Stimulated activated CD4-positive, alpha-beta T cell treated with anti-CD3 and anti-CD28 coated beads, Interleukin-1b, Interleukin-23, amount 100 ng/mL, for 4 hours (primary cell): ENCODE measurements around the gene PIP5K1B.

Experiments
- DNase-seq, 2 donors: peaks; one replicate each; pipeline ENCODE4 v3.0.0-alpha.2; 2020; ENCODE audit warnings: low read depth in 2 of 2

PIP5K1B gene

DNA sequence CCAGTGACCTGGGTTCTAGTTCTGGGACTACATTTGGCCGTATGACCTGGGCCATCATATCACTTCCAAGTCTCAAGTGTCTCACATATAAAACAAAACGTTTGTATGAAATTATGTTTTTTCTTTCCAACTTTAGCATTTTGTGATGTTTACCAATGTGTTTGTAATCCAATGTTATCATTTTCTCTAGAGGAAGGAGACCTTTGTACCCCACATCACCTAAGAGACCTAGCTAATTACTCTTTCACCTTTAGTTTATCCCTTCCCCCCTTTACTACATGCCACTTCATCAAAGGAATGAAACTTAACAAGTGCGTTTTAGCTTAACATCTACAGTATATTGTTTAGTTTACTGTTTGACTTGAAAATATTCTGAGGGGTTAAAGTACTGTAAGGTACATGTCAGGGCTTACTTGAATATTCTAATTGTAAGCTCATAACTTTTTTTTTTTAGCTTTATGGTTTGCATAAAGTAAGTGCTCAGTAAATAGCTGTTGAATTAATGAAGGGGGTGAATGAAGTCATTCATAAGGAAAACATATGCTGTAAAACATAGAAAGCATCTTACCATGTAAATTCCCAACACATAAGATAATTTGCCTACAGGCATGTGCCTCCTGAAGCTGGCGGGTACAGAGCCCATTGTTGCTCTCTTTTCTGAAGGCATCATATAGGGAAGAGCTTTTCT lies 2.9 kb downstream of the PIP5K1B start:
- no peak for DNase-seq

DNA sequence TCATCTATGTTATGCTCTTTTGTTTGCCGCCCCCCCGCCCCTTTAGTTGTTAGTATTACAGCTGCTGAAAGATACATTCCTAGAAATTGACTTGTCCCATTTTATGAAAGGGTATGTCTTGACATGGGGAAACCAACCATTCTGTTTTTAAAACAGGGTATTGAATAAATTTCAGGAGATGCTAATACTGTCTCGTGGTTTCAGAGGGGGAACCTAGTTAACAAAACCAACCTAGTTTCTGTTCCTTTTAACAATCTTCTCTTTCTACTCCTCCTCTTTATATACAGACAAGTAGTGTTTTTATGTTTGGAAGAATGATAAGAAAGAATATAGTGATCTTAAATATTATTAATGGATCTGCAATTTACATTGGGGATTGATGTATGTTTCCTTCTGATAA lies 3.5 kb downstream of the PIP5K1B start:
- DNase-seq, result no peak

DNA sequence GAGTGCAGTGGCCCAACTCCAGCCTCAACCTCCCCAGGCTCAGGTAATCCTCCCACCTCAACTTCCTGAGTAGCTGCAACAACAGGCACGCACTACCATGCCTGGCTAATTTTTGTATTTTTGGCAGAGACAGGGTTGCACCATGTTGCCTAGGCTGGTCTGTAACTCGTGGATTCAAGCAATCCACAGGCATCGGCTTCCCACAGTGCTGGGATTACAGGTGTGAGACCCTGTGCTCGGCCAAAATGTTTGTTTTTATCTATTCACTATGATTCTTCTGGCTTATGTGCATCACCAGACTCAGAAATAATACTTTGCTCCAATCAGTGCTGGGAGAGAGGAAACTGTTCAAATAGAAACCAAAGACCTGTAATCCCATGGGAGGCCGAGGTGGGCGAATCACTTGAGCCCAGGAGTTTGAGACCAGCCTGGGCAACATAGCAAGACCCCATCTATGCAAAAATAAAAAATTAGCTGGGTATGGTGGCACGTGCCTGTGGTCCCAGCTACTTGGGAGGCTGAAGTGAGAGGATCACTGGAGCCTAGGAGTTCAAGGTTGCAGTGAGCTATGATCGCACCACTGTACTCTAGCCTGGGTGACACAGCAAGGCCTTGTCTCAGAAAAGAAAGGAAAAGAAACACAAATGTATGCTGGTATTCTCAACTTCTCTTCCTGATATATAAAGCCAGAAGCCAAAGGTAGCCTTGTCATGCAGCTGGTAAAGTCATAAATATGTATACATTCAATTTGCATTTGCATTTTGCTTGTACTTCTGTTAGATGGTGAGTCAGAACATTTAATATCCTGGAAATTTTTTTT lies 4.5 kb downstream of the PIP5K1B start:
- no peak for DNase-seq

DNA sequence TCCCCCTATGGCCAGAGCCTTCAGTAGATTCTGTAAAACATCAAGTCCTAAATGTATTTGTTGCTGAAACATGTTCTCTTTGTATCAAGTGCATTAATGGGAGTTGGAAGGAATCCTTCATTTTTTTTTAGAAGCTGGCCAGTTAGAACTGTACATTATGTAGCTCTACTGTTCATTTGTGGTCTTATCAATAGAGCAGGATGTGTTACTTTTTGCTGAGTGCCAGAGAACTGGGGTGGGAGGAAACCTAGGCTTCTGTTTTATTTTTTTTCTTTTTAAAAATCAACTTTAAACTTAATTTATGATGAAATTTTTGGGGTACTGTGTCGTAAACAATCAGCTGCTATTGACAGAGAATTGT lies 5.1 kb downstream of the PIP5K1B start:
- no peak for DNase-seq

DNA sequence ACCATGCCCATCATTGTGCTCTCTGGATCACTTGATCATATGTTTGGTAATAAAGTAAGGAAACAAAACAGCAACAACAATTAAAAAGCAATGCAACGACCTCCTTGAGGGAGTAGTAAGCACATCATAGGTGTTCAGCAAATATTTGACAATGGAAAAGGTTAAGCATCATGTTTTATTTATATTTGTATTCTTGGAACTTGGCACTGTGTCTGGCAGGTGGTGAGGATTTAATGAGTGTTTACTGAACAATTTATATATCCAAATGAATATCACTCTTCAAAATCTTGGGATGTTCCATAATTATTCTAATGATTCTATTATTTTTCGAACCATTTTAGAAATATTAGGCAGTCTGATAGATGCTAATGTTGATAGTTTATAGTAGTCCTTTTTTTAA lies 6.2 kb downstream of the PIP5K1B start:
- DNase-seq, result no peak

DNA sequence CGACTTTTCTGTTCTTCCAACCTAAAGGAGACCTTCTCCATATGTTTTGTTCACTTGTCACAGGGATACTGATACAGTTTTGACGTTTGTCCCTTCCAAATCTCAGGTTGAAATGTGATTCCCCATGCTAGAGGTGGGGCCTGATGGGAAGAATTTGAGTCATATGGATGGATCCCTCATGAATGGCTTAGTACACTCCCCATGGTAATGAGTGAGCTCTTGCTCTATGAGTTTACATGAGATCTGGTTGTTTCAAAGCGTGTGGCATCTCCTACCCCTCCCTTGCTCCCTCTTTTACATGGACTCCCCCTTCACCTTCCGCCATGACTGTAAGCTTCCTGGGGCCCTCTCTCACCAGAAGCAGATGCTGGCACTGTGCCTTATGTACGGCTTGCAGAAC lies 6.9 kb downstream of the PIP5K1B start:
- DNase-seq, result no peak

DNA sequence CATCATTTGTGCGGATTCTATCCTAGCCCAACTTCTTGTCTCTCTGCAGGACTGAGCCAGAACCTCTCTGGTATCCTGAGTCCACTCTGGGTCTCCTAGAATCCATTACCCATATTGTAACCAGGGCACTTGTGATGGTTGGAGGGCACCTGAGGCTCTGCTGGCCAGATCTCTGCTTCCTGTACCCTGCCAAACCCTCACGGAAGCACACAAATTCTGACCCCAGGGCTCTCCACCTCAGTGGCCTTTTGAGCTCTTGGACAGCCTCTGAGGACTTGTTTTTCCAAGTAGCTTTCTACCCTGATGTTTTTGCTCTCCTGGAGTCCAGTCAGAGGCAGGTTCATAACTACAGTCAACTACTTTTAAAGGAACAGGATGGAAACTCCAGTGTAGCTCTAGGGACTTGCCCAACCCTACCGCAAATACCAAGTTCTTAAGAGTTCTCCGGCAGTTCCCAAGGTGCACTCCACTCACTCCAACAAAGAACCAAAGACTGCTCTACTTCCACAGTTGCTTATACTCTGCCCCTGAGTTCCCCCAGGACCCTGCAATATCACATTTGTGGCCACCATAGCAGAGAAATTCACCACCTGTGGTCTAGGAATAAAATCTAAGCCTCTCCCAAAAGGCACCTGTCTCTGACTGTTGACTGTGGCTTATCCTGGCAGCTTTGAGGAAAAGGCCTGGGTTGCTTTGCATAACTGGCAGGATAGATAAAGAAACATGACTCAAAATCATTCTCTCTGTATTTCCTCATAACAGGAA lies 9.6 kb downstream of the PIP5K1B start:
- DNase-seq, result no peak

DNA sequence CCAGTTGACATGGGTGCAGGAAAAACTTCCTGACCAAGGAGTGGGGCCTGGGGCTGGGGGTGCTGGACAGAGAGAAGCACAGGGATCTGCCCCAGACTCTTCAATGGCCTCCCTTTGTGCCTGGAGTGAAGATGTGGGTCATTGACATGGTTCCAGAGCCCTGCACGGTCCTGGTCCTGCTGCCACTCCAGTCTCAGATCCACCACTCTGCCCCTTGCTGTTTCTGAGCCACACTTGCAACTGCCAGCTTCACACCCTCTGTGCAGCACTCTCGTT lies 10.1 kb downstream of the PIP5K1B start:
- DNase-seq, result no peak

DNA sequence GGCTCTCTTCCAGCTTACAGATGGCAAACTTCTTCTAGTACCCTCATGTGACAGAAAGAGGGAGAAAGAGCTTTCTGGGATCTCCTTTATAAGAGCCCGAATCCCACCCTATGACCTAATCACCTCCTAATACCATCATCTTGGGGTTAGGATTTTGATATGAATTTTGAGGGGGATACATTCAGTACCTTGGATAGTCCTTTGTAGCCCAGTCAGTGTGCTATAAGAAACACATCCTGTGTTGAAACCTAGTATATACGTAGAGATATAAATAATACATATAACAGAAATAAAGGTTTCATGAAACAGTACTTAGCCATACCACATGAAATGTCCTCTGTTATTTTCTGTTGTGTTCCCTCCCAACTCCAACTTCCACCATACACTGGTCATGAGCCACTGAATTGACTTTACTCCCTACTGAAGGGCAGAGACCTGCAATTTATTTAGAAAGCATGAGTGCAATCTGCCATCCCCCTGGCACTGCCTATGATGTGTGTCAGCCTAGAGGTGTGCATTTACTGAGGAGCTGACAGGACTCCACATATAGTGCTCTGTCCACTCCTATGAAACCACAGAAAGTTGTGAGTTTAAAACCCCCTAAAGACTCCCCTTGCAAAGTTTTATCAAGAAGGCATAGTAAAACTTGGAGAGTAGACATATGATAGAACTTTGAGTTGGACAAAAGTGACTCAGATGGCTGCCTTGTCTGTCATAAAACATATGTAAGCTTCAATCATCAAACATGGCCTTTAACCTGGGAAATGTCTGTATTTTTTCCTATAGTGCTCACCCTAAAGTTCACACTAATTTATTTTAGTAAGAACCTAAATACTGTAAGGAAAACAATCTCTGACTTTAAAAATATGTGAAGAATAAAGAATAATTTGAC lies 12.8 kb downstream of the PIP5K1B start:
- no peak for DNase-seq

DNA sequence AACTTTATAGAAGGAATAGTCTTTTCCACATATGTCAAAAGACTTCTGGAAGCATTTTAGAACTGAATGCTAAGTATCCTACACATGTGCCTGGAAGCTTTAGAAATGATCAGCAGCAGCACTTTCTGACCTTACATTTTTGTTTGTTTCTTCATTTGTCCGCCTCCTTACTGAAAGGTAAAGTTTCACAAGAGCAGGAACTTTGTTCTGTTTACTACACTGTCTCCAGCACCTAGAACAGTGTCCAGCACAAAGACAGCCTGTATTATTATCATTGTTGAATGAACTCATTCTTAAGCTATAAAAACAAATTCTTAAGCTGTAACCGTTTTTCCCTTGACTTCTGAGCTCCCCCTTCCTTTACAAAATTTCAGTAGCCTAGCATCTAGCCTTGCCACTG lies 14.8 kb downstream of the PIP5K1B start:
- DNase-seq, result no peak

DNA sequence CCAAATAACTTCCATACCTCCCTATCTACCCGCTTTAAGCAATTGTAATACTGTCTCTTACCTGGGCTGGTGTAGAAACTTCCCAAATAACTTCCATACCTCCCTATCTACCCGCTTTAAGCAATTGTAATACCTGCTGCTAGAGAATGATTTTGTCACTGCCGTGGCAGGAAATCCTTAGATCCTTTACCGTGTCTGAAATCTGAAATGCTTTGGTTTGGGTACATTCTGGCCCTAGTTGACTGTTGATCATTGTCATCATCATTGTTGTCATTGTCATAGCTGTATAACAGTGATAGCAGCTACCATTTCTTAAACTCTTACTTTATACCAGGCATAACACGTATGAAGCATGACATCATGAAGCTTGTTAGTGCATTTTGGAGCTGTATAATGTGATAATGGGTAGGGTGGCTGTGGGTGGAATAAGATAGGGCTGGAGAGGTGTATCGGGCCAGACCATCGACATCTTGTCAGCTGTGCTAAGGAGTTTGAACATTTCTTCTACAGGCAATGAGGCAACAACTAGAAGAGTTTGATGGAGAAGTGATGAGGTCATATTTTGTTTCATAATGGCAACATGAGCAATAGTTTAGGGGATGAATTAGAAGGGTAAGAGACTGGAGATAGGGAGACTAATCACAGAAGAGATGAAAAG lies 15.7 kb downstream of the PIP5K1B start:
- no peak for DNase-seq

DNA sequence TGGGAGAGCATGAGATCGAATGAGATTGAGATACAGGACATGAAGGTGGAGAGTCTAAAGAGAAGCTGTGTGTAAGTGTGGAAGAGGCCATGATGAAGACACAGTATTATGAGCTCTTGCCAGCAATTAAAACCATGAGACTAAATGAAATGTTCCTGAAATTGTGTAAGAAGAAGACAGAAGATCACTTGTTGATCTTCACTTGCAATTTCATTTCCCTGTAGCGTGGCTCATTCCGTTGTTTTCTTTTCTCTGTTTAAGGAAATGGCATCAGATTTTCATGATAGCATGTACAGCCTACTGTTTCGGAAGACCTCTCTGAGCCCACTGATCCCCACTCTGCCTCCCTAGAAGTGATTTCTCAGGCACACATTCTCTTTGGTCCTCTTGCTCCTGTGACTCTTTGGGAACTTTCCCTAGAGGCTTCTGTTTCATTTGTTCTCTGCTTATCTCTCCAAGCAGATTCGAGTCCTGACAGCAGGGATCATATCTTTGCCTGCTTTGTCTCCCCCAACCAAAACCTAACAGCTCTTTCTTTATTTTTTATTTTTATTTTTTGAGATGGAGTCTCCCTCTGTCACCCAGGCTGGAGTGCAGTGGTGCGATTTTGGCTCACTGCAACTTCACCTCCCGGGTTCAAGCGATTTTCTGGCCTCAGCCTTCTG lies 16.8 kb downstream of the PIP5K1B start:
- DNase-seq, result no peak

DNA sequence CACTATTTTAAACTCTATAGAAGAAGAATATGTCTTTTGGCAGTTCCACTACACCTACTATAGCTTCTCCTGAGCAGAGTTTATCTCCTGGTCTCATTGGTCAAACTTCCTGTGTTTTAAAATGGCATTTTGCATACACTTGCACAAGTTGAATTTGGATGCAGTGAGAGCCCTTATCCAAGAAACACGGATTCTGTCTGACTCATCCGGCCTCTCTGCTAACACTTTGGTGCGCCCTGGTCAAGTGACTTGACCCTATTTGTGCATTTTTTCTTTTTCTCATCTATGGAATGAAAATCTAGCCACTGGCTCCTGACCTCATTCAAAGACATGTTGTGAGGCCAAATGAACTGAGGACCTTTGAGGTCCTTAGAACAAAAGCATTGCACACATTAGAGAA lies 20.0 kb downstream of the PIP5K1B start:
- DNase-seq, result no peak

DNA sequence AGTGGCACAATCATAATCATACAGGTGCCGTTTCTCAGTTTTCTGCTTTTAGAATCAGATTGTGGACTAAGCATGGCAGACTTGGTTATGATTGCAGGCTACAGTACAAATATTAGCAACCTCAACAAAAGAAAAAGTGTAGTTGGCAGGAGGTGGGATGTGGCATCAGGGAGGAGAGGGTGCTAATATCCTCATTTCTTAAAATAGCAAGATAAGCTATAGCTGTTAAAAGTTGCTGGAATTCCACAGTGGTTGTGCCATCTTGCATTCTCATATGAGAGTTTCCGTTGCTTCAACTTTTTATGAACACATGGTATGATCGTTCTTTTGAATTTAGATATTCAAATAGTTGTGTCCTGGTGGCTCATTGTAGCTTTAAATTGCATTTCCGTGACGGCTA lies 21.4 kb downstream of the PIP5K1B start:
- no peak for DNase-seq

DNA sequence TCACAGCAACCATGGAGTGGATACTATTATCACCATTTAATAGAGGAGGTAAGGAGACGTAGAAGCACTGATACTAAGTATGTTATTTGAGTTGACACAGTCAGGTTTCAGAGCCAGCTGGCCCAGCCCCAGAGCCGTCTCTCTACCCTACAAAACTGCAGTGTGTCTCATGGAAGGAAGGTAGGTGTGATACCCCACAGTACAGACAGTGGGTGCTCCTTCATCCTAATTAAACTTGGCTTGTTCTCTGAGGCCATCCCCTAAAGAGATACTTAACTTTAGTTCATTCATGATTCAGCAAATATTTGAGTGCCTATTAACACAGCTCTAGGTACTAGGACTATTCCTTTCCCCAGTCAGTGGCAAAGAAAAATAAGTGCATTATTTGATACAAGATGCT lies 22.6 kb downstream of the PIP5K1B start:
- DNase-seq, result no peak

DNA sequence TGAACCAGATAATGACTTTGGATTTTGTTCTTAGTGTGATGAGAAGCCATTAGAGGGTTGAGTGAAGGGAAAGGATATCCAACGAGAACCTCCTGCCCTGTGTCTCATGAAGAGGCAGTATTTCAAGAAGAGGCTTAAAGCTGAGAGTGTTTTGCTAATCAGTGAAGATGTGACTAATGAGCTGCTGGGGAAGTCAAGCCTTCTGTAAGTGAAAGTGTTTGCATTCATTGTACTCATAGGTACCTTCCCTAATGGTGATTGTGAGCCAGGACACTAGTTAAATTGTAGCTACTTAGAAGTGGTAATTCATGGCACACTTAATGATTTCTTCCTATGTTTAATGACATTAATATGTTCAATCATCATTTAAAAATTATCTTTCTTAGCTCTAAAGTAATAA lies 23.7 kb downstream of the PIP5K1B start:
- no peak for DNase-seq

DNA sequence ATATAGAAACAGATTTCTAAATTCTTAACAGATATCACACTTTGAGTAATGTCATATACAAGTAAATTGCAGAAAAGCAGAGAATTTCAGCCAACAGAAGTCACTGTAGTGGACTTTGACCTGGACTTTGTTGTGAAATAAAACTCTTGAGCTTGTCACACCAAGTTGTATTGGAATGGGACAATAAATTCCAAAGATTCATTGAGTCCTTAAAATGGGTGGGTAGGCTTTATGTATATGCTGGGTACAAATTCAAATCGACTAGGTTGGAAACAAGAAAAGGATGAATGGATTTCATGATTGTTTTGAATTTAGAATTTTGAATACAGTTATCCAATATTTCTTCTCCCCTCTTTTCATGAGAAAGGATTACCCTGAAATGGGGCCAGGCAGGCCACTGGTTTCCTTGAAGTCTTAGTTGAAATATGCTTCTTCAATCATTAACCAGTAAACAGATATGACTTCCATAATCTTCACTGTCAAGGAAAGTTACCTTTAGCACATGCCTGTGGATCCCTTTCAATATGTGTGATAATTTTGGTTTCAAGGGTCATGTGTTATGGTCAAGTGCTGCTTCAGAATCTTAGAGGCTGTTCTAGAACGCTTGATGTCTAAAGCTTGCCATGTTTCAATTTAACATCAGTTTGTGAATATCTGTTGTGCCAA lies 25.7 kb downstream of the PIP5K1B start:
- DNase-seq, result no peak

DNA sequence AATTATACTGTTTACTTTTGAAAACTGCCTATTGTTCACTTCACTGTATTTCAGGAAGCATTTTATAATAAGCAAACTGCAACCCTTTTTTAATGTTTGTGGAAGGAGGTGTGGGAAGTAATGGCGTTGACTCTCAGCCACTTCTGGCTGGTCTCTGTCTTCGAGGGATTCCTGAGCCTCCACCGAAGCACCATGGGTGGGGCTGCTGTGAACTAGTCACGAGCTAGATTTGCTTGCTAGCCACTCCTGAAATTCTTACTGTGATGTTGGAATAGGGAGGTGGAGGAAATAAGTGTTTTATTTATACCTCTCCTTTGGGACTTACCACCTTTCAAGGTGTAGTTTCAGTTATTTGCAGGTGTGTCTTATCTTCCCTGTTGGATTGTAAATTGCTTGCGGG lies 26.8 kb downstream of the PIP5K1B start:
- no peak for DNase-seq

DNA sequence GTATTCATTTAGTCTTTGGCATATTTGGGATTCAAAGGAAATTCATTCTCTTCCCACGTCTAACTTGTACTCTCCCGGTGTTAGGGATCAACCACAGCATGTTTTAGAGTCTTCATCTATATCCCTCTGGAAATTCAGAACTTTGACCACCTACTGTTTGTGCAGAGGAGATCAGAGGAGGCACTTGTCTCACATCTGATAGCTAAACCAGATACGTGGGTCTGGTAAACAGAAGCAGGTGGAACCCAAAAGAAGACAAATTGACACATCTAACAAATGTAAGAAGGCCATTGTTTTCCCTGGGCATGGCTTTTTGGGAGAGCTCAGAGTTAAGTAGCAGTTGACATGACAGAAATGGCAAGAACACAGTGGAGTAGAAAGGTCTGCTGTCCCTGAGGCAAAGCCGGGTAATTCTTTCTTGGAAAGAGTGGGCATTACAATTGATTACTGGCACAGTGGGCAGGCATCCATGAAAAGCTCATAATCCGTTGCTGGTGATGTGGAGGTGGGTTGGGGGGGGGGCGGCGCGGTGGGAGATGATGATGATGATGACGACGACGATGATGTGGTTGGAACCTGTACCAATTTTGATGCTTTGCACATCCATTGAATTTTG lies 27.5 kb downstream of the PIP5K1B start:
- DNase-seq, result no peak

DNA sequence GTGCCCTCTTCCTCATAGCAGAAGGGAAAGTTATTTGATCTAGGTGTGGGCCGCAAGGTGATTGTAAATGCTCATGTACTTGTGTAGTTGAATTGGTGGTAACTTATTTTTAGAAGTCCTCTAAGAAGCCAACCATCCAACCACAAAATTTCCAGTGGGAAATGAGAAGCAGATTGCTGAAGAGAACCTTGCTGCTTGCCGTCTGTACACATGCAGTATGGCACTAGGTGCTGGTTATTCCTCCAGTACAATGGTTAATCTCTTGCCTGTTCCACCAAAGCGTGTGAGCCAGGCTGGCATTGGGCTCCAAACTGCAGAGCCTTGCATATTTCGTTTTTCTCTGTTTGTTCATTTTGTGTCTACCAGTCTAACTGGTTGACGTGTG lies 28.0 kb downstream of the PIP5K1B start:
- DNase-seq, result no peak
